GM10266 (cell line): ENCODE measurements around the gene ECE1.

Experiments
- DNase-seq: peaks from one replicate; pipeline ENCODE4 v3.0.0; 2012; ENCODE audit errors: extremely low spot score
- TF ChIP-seq, protein P1 (sequence below): IDR thresholded peaks from 2 replicates; pipeline ENCODE4 v1.5.1; 2012; ENCODE audit warnings: mild to moderate bottlenecking, low read depth; ENCODE audit not compliant: control insufficient read depth, insufficient read depth; ENCODE audit errors: missing control alignments

Gene ECE1

GRCh38 chr1:21324368-21325141, 34.3 kb upstream of the ECE1 start:
- peak; percentile 75 for DNase-seq
- TF ChIP-seq, protein P1, sequence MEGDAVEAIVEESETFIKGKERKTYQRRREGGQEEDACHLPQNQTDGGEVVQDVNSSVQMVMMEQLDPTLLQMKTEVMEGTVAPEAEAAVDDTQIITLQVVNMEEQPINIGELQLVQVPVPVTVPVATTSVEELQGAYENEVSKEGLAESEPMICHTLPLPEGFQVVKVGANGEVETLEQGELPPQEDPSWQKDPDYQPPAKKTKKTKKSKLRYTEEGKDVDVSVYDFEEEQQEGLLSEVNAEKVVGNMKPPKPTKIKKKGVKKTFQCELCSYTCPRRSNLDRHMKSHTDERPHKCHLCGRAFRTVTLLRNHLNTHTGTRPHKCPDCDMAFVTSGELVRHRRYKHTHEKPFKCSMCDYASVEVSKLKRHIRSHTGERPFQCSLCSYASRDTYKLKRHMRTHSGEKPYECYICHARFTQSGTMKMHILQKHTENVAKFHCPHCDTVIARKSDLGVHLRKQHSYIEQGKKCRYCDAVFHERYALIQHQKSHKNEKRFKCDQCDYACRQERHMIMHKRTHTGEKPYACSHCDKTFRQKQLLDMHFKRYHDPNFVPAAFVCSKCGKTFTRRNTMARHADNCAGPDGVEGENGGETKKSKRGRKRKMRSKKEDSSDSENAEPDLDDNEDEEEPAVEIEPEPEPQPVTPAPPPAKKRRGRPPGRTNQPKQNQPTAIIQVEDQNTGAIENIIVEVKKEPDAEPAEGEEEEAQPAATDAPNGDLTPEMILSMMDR = no peak

DNA sequence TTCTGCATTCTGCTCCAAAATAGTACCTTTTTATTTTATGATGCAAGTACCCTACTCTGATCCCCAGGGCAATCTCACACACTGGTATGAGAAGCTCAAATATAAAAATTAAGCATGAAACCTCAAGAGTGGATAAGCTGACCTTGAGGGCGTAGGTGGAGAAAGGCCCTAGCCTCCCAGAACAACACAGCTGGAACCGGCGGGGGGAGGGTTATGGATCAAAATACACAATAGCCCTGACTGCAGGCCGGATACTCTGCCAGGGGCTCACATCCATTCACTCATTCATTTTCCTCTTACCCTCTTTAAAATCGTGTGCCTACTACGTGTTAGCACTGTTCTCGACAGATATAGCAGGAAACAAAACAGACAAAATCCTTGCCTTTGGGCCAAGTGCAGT, 32.8 kb upstream of the ECE1 start:
- TF ChIP-seq, protein P1 = no peak
- DNase-seq = no peak

GRCh38 chr1:21322681-21323016, 32.4 kb upstream of the ECE1 start:
- TF ChIP-seq, protein P1 = no peak
- DNase-seq = no peak

GRCh38 chr1:21321963-21322680, 31.9 kb upstream of the ECE1 start:
- DNase-seq = no peak

DNA sequence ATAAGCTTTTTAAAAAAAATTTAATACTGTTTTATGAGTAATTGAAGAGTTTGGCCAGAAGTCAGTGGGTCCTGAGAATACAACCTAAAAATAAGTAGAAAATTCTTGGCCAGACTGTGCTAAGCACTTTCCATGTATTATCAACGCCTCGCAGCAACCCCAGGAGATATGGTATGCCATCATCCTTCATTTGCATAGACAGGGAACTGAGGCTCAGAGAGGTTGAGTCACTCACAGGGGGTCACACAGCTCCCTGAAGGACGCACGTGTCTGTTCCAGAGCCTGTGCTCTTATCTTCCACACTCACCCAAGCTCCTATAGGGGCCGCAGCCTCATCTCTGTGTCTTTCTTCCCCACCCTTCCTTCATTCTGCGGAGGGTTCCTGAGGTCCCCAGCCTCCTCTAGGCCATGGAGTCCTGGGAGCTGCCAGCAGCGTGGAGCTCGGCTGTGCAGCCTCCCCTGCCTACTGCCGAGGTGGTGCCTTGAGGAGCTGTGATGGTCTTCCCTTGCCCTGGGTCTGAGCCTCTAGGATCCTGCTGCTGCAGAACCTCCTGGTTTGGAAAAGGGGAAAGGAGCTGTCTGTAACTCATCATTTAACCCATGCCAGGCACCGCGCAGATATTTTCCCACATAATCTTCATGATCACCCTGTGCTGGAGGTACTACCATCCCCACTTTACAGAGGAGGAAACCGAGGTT, 30.3 kb upstream of the ECE1 start:
- DNase-seq = no peak
- TF ChIP-seq, protein P1 = no peak

More at GRCh38 chr1:21321963-21322680, 31.9 kb upstream of the ECE1 start:
- TF ChIP-seq, protein P1 = no peak

DNA sequence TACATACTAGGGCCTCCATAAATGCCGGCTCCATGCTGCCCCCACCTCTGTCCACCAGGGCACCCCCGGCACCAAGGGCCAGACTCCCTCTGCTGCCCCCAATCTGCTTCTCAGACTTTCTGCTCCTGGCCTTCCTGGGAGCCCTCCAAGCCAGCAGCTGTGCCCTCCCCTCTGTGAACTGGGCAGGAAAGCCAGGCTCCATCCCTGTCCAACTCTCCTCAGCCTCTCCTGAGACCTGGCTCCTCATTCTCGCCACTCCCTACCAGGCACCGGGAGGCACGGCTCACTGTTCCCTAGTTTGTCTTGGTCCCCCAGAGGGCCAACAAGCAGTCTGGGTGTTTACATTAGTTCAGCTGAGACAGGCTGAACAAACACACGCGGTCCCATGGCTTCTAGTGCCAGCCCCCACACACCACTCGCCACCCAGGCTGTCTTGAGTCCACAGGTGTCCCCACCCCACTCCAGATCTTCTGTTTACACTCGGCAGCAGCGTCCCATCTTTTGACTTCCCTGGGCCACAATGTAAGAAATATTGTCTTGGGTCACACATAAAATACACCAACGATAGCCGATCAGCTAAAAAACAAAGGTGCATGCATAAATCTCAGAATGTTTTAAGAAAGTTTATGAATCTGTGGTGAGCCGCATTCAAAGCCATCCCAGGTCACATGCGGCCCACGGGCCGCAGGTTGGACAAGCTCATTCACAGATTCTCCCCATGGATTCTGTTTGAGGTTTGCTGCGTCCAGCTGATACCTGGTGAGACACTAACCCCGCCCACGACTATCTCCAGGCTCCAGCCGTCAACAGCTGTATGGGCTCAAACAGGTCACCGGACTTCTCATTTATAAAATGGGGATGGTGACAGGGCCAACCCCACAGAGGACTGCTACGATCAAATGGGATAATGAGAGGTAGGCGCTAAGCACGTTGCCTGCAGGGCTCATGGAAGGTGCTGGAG, 29.5 kb upstream of the ECE1 start:
- TF ChIP-seq, protein P1 = no peak
- no peak for DNase-seq
